ENCODE data around the gene WDR17.
A peak's percentile ranks its signal among the peaks of the same experiment; 100 is the strongest.

Gene WDR17

GRCh38 chr4:176031922-176032321 lies 33.7 kb upstream of the WDR17 start:
- Histone ChIP-seq H3K9me3 (ENCODE audit: severe bottlenecking) (no peaks in the 10 kb centered on the region), H3K27me3 (ENCODE audit: insufficient read depth, poor library complexity, severe bottlenecking) (peaks cover 6% of the 10 kb centered on the region), H3K27ac (ENCODE audit: poor library complexity, severe bottlenecking) (no peak overlapping the region), H3K4me1 (ENCODE audit: insufficient read depth, poor library complexity, severe bottlenecking) (no peaks in the 10 kb centered on the region), H3K4me3 (ENCODE audit: severe bottlenecking) (no peak overlapping the region), H3K36me3 (ENCODE audit: low read depth) (no peaks in the 10 kb centered on the region)
- DNase-seq (ENCODE audit: low spot score): no peak
- TF ChIP-seq, protein P1, sequence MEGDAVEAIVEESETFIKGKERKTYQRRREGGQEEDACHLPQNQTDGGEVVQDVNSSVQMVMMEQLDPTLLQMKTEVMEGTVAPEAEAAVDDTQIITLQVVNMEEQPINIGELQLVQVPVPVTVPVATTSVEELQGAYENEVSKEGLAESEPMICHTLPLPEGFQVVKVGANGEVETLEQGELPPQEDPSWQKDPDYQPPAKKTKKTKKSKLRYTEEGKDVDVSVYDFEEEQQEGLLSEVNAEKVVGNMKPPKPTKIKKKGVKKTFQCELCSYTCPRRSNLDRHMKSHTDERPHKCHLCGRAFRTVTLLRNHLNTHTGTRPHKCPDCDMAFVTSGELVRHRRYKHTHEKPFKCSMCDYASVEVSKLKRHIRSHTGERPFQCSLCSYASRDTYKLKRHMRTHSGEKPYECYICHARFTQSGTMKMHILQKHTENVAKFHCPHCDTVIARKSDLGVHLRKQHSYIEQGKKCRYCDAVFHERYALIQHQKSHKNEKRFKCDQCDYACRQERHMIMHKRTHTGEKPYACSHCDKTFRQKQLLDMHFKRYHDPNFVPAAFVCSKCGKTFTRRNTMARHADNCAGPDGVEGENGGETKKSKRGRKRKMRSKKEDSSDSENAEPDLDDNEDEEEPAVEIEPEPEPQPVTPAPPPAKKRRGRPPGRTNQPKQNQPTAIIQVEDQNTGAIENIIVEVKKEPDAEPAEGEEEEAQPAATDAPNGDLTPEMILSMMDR (IDR thresholded peaks at IDR 0.05; ENCODE audit: poor library complexity, severe bottlenecking): no peak
- peak; percentile 71; the same call in 2 of the 3 replicates for ATAC-seq (ENCODE audit: low read depth)

DNA sequence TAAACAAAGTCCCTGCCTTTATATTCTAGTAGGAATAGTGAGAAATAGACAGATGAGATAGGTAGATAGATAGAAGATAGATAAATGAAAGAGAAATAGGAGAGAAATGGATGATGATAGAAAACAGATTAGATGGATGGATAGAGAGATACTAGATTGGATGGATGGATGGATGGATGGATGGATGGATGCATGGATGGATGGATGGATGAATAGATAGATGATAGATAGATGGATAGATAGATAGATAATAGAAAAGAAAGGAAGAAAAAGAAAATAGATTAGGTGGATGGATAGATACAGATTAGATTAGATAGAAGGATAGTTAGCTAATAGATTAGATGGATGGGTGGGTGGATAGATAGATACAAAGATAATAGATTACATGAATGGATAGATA lies 33.2 kb upstream of the WDR17 start:
- no peak overlapping the region for H3K27ac ChIP-seq (ENCODE audit: poor library complexity, severe bottlenecking)
- H3K4me3 ChIP-seq (ENCODE audit: severe bottlenecking): no peak overlapping the region
- DNase-seq (ENCODE audit: low spot score): no peak
- TF ChIP-seq, protein P1 (IDR thresholded peaks at IDR 0.05; ENCODE audit: poor library complexity, severe bottlenecking): no peak
- ATAC-seq (ENCODE audit: low read depth): no peak
- no peaks in the 10 kb centered on the region for H3K9me3 ChIP-seq (ENCODE audit: severe bottlenecking)
- peaks cover 6% of the 10 kb centered on the region for H3K27me3 ChIP-seq (ENCODE audit: insufficient read depth, poor library complexity, severe bottlenecking)
- H3K4me1 ChIP-seq (ENCODE audit: insufficient read depth, poor library complexity, severe bottlenecking): no peaks in the 10 kb centered on the region
- H3K36me3 ChIP-seq (ENCODE audit: low read depth): no peaks in the 10 kb centered on the region

DNA sequence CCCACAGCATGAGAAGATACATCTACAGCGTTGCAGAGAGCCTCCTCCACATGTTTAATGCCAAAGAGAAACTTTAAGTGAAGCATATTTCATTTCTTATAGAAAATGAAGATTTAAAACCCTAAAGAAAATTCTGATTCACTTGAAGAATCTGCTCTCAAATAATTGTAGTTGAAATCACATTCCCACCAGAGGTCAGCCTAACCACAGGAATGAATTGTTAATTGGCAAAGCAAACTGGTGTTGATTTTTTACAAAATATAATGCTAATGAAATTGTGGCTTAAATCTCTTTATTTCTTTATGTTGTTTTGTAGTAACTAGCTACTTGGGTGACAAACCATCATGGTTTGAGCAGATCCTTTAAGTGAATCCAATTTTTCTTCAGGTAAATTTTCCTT lies 31.1 kb upstream of the WDR17 start:
- TF ChIP-seq, protein P1 (IDR thresholded peaks at IDR 0.05; ENCODE audit: poor library complexity, severe bottlenecking): peak; percentile 54
- ATAC-seq (ENCODE audit: low read depth) (0 out of 3 replicates have a peak, but pooled peaks have one; percentile 31), DNase-seq (ENCODE audit: low spot score) (no peak)
- no peaks in the 10 kb centered on the region for H3K36me3 ChIP-seq (ENCODE audit: low read depth)
- no peaks in the 10 kb centered on the region for H3K27me3 ChIP-seq (ENCODE audit: insufficient read depth, poor library complexity, severe bottlenecking)
- H3K4me1 ChIP-seq (ENCODE audit: insufficient read depth, poor library complexity, severe bottlenecking): no peaks in the 10 kb centered on the region
- H3K27ac ChIP-seq (ENCODE audit: poor library complexity, severe bottlenecking): no peak overlapping the region
- peaks cover 5% of the 10 kb centered on the region for H3K9me3 ChIP-seq (ENCODE audit: severe bottlenecking)
- H3K4me3 ChIP-seq (ENCODE audit: severe bottlenecking): no peak overlapping the region

GRCh38 chr4:176034936-176035335 lies 30.7 kb upstream of the WDR17 start:
- Histone ChIP-seq H3K27me3 (ENCODE audit: insufficient read depth, poor library complexity, severe bottlenecking) (no peaks in the 10 kb centered on the region), H3K4me3 (ENCODE audit: severe bottlenecking) (no peak overlapping the region), H3K9me3 (ENCODE audit: severe bottlenecking) (peaks cover 5% of the 10 kb centered on the region), H3K4me1 (ENCODE audit: insufficient read depth, poor library complexity, severe bottlenecking) (no peaks in the 10 kb centered on the region), H3K36me3 (ENCODE audit: low read depth) (no peaks in the 10 kb centered on the region), H3K27ac (ENCODE audit: poor library complexity, severe bottlenecking) (no peak overlapping the region)
- DNase-seq (ENCODE audit: low spot score) (no peak), ATAC-seq (ENCODE audit: low read depth) (no peak)
- TF ChIP-seq, protein P1 (IDR thresholded peaks at IDR 0.05; ENCODE audit: poor library complexity, severe bottlenecking): no peak

GRCh38 chr4:176036585-176037205 lies 28.9 kb upstream of the WDR17 start:
- ATAC-seq (ENCODE audit: low read depth) (no peak), DNase-seq (ENCODE audit: low spot score) (no peak)
- Histone ChIP-seq H3K36me3 (ENCODE audit: low read depth) (no peaks in the 10 kb centered on the region), H3K4me1 (ENCODE audit: insufficient read depth, poor library complexity, severe bottlenecking) (no peaks in the 10 kb centered on the region), H3K27me3 (ENCODE audit: insufficient read depth, poor library complexity, severe bottlenecking) (no peaks in the 10 kb centered on the region), H3K4me3 (ENCODE audit: severe bottlenecking) (no peak overlapping the region), H3K27ac (ENCODE audit: poor library complexity, severe bottlenecking) (no peak overlapping the region), H3K9me3 (ENCODE audit: severe bottlenecking) (peaks cover 5% of the 10 kb centered on the region)
- TF ChIP-seq, protein P1 (IDR thresholded peaks at IDR 0.05; ENCODE audit: poor library complexity, severe bottlenecking): no peak
